ENCODE measurements around the gene PLD1. TPM values are rescaled to one million over a fixed set of nuclear protein-coding genes. Genes with fewer than 3 reads are reported as not detected.

Gene PLD1
- polyA plus RNA-seq, 1 donor: 11.7 TPM

DNA sequence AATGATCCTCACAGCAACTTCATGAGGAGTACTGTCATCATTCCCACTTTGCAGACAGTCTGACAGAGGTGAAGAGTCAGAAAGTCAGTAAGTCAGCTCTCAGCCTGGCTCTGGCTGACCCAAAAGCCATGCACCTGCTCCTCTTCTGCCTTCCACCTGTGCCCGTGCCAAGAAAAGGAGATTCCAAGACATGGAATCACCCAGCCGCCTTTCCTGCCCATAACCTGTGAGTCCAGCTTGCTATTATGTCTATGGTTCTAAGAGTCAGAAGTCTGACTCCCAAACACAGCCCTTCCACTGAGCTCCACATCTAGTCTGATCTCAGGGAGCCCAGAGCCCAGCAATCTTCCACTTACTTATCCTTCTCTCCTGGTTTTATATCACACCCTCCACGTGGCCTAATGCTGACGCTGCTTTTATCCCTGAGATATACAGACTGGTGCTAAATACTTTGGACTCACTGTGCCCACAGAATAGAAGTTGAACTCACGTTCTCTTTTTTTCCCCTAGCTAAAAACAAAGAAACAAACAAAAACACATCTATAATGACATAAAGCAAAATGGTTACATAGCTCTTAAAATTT, 66.0 kb downstream of the PLD1 start:
- DNase-seq: no peak

DNA sequence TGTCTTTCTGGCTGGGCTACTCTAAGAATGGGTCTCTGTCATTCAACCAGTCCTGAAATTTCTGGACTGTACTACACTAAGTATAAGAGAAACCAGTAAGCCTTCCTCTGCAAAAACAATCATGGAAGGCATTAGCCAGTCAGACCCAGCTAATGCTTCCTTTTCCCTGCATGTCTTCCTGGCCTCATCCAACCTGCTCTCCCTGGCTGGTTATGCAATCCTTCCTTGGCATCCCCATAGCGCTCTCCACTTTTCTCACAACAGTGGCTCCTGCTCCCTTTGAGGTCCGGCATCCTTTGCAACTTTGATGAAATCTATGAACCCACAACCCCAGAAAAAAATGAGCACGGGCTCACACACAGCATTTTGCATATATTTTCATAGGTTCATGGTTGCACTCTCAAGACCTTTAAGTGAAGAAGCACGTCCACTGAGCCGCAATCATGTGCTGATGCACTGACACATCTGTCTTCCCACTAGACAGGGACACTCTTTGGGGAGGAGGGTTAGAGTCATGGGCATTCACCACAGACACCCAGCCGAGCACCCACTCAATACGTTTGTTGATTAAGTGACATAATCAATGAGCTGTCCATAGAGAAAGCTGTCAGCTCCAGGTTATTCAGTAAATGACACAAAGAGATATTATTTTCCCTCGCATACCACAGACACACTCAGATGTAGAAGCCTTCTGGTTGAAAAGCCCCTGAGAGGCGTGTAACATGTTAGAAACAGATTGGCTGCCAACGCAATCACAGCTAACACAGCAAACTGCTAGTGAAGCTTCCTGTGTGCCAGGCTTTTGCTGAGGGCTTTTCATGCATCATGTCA, 66.7 kb downstream of the PLD1 start:
- no peak for DNase-seq

GRCh38 chr3:171741377-171741776, 68.9 kb downstream of the PLD1 start:
- DNase-seq: no peak

GRCh38 chr3:171736556-171736955, 73.7 kb downstream of the PLD1 start:
- DNase-seq: no peak

GRCh38 chr3:171733561-171733960, 76.7 kb downstream of the PLD1 start:
- no peak for DNase-seq

DNA sequence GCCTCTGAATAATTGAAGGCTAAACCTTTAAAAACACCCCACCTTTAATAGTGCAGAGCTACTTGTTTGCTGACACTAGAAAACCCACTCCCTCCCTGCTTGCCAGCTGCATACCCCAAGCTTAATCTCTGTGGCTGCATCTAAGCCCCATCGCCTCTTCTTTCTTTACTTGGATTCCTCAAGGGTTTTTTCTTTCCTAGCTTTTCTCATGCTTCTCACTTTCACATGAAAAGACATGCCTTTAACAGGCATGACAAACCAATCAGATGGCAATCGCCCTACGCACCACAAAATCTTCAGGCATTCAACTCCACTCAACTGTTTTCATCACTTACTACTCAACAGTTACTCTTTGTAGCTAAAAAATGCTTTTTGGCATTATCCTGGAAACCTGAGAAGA, 77.5 kb downstream of the PLD1 start:
- DNase-seq: no peak

GRCh38 chr3:171731691-171732090, 78.6 kb downstream of the PLD1 start:
- no peak for DNase-seq

- no peak for DNase-seq
Measured at GRCh38 chr3:171729452-171730334, 80.6 kb downstream of the PLD1 start.

GRCh38 chr3:171727288-171727687, 83.0 kb downstream of the PLD1 start:
- DNase-seq: no peak

GRCh38 chr3:171718493-171719185, 91.6 kb downstream of the PLD1 start:
- DNase-seq: no peak

DNA sequence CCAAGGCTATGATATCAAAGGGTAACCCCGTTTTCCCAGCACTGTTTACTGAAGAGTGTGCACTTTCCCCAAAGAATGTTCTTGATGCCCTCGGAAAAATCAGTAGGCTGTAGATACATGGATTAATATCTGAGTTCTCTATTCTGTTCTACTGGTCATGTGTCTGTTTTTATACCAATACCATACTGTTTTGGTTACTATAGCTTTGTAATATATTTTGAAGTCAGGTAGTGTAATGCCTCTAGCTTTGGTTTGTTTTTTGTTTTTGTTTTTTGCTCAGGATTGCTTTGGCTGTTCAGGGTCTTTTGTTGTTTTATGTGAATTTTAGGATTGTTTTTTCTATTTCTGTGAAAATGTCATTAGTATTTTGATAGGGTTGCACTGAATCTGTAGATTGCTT, 95.1 kb downstream of the PLD1 start:
- no peak for DNase-seq

DNA sequence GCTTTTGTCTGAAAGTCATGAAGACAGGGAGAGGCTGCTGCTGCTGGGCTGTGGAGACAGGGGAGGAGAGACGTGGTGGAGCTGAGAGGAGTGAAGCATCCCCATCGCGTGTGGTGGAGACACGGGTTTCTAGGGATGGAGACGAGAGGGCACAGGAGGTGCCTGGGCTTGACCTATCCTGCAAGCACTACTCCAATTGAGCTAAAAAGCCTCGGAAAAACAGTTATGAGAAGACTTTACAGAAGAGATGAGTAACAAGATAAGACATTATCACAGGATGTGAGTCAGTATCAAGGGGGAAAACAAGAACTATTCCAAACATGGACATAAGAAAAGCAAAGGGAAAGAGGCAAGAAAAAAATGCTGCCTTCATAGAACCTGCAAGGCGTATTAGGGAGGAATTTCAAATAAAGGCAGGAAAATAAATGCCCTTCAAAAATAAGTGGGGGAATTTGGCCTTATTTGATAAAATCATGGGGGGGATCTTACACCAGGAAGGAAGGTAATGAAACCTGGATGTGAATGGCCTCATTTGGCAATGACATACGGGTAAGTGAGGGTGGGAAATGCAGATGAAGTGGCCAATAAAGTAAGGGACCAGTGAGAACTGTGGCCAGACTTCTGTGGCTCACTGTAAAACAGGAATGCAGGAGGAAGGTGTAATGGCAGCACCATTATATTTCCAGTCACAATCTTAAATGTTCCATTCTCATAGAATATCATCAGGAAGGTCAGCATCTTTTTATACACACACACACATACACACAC, 97.9 kb downstream of the PLD1 start:
- no peak for DNase-seq

GRCh38 chr3:171711461-171712170, 98.7 kb downstream of the PLD1 start:
- no peak for DNase-seq

DNA sequence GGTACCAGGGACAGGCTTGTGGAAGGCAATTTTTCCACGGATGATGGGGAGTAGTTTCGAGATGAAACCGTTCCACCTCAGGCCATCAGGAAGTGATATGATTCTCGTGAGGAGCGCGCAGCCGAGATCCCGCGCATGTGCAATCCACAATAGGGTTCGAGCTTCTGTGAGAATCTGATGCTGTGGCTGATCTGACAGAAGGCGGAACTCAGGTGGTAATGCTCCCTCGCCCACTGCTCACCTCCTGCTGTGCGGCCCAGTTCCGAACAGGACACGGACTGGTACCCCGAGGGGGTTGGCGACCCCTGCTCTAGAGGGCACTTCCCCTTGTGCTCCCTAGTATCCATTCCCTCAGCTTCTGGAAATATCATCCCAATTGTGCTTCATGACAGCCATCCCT, 99.9 kb downstream of the PLD1 start:
- no peak for DNase-seq

GRCh38 chr3:171704814-171705213, 105.5 kb downstream of the PLD1 start:
- no peak for DNase-seq

GRCh38 chr3:171704002-171704401, 106.3 kb downstream of the PLD1 start:
- DNase-seq: no peak

DNA sequence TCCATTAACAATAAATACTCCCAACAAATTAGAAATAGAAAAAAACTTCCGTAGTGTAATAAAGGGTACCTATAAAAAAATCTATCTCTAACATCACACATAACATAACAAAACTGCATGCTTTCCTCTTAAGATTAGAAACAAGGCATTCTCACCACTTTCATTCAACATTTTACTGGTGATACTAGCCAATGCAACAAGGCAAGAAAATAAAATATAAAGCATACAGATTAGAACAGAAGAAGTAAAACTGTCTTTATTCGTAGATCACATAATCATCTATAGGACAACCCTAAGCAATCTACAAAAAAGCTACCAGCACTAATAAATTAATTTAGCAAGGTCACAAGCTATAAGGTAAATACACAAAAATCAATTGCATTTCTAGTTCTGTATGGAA, 107.1 kb downstream of the PLD1 start:
- DNase-seq: no peak

GRCh38 chr3:171700653-171701052, 109.6 kb downstream of the PLD1 start:
- DNase-seq: no peak

DNA sequence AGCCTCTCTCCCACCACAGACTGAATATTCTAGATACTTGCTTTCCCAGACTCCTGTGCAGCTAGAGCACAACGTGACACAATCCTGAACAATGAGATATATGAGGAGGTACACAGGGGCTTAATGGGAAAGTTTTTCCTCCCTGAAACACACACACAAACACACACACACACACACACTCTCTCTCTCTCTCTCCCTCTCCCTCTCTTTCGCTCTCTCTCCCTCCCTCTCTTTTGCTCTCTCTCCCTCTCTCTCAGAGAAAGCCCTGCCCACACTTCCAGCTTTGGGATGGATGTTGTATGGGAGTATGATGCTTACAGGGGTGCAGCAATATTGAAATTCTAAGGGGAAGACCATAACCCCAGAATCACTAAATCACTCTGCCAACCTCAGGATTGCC, 110.1 kb downstream of the PLD1 start:
- DNase-seq: no peak

DNA sequence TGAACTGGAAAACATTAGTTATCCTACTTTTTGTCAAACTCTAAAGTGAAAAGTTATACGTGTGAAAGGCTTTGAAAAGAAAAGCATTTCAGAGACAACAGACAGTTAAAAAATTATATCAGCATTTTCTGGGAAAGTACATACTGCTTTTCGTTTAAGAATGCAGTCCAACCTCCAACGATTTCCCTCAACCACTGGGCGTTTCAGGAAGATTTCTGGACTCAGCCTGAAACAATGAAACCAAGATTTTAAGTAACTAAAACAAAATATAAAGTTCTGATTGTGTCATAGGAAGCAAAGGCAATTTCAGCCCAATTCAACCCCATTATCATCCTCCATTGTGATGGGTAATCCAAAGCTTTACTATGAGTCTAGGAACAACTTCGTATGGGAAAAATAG, 110.7 kb downstream of the PLD1 start:
- DNase-seq: no peak

DNA sequence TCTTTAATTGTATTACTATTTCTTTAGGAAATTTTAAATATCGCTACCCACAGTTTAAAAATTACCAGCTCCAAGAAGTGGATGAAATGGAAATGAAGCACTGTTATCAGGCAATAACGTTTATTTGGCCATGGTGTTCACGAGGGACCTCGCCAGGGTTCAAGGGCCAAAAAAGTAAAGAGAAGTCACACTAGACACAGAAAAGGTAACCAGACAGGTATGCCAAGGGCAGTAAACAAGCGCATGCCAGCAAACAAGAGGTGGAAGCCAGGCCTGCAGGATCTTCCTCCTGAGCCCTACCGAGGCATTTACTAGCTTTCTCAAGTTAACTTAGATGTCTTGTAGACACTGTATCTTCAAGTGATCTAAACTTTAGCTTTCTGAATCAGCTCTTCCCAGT, 113.5 kb downstream of the PLD1 start:
- no peak for DNase-seq

All from hindlimb muscle (tissue), 1 donor.